Endodermal cell (in vitro differentiated cells): ENCODE data around the gene PGBD5. TPM values are rescaled to one million over a fixed set of nuclear protein-coding genes. Genes with fewer than 3 reads are reported as not detected.

Experiments used
- DNase-seq: peaks from one replicate; pipeline ENCODE4 v3.0.0-alpha.2; 2017
- H3K27ac ChIP-seq: 2 replicates; pipeline ENCODE4 v1.5.1; 2013; ENCODE audit warnings: mild to moderate bottlenecking, low read depth, low read length, moderate library complexity
- H3K27me3 ChIP-seq: 2 replicates; pipeline ENCODE4 v1.6.1; 2013; ENCODE audit warnings: mild to moderate bottlenecking, low read length, moderate library complexity; ENCODE audit not compliant: insufficient read depth, control insufficient read depth, poor library complexity, severe bottlenecking
- H3K36me3 ChIP-seq: 2 replicates; pipeline ENCODE4 v1.7.0; 2013; ENCODE audit warnings: mild to moderate bottlenecking, low read length, moderate library complexity; ENCODE audit not compliant: control insufficient read depth, insufficient read depth
- H3K4me1 ChIP-seq: one replicate; pipeline ENCODE4 v1.7.0; 2013; ENCODE audit warnings: low read length; ENCODE audit not compliant: control insufficient read depth, insufficient read depth
- H3K4me3 ChIP-seq: 2 replicates; pipeline ENCODE4 v1.5.1; 2013; ENCODE audit warnings: mild to moderate bottlenecking, low read length, moderate library complexity
- H3K9ac ChIP-seq: 2 replicates; pipeline ENCODE4 v1.6.1; 2013; ENCODE audit warnings: mild to moderate bottlenecking, low read length, moderate library complexity; ENCODE audit not compliant: poor library complexity, severe bottlenecking; ENCODE audit errors: extremely low read depth
- H3K9me3 ChIP-seq: 2 replicates; pipeline ENCODE4 v1.6.1; 2013; ENCODE audit warnings: mild to moderate bottlenecking, low read length, moderate library complexity; ENCODE audit not compliant: control insufficient read depth
- H3K27ac Mint-ChIP-seq: 2 replicates; pipeline ENCODE4 v1.8.0; 2020; ENCODE audit warnings: mixed read lengths
- H3K27me3 Mint-ChIP-seq: 2 replicates; pipeline ENCODE4 v1.8.0; 2021; ENCODE audit warnings: mild to moderate bottlenecking, mixed read lengths; ENCODE audit not compliant: insufficient read depth
- H3K36me3 Mint-ChIP-seq: 2 replicates; pipeline ENCODE4 v1.8.0; 2020; ENCODE audit warnings: low read depth, mixed read lengths
- H3K4me1 Mint-ChIP-seq: 2 replicates; pipeline ENCODE4 v1.8.0; 2020; ENCODE audit warnings: mixed read lengths
- H3K4me3 Mint-ChIP-seq: 2 replicates; pipeline ENCODE4 v1.8.0; 2020; ENCODE audit warnings: mild to moderate bottlenecking, moderate library complexity, mixed read lengths
- H3K9me3 Mint-ChIP-seq: 2 replicates; pipeline ENCODE4 v1.8.0; 2020; ENCODE audit warnings: mild to moderate bottlenecking, mixed read lengths
- CTCF ChIP-seq: fragments of 200-600 bp; sonication (generic); conservative IDR thresholded peaks from 2 replicates; pipeline ENCODE4 v1.5.0; 2021; ENCODE audit warnings: antibody characterized with exemption, mild to moderate bottlenecking
- WGBS, 2 experiments: methylation state at CpG; one replicate each; pipeline versions ENCODE4 v1.1.5 to v1.1.7; 2013; ENCODE audit warnings: missing lambda C conversion rate in 2 of 2, mixed read lengths in 1 of 2; ENCODE audit not compliant: insufficient coverage in 1 of 2, insufficient read length in 1 of 2; 5-methylcytosine and 5-hydroxymethylcytosine counted together
- total RNA-seq, 2 donors: library from RNA; stranded (reverse); fragmentation: NEBNext Ultra II Directional in 1 of 2; extraction: Animal tissue kit (Norgen Biotek cat#: 25700) in 1 of 2; gene quantifications; 2 replicates in 1 of 2; 3 replicates in 1 of 2; pipeline ENCODE4 v1.2.1, GENCODE V29; 2021

The PGBD5 gene
- total RNA-seq, 2 donors from 2014 or later: 1.3 to 4.6 TPM

- Histone ChIP-seq H3K4me3 (no peak overlapping the region), H3K27ac (no peak overlapping the region), H3K4me1 (peaks cover 2% of the 10 kb centered on the region), H3K27me3 (no peaks in the 10 kb centered on the region), H3K9ac (no peak overlapping the region), H3K36me3 (no peaks in the 10 kb centered on the region), H3K9me3 (peaks cover 9% of the 10 kb centered on the region)
- Mint-ChIP-seq H3K9me3 (peaks cover 12% of the 10 kb centered on the region), H3K27me3 (no peaks in the 10 kb centered on the region), H3K27ac (no peak overlapping the region), H3K36me3 (peaks cover 7% of the 10 kb centered on the region), H3K4me3 (no peak overlapping the region), H3K4me1 (peaks cover 22% of the 10 kb centered on the region)
- no peak for TF ChIP-seq CTCF
- WGBS, 2 experiments: 89 to 100% methylated on average over 3 of the region's 3 CpGs
- no peak for DNase-seq
Measured at GRCh38 chr1:230379462-230379861, 46.7 kb downstream of the PGBD5 start.

- no peak overlapping the region for H3K4me3 ChIP-seq
- H3K27ac Mint-ChIP-seq: no peak overlapping the region
- H3K36me3 Mint-ChIP-seq: peaks cover 7% of the 10 kb centered on the region
- peaks cover 30% of the 10 kb centered on the region for H3K4me1 Mint-ChIP-seq
- peaks cover 12% of the 10 kb centered on the region for H3K9me3 Mint-ChIP-seq
- DNase-seq: no peak
- H3K27me3 ChIP-seq: no peaks in the 10 kb centered on the region
- 85 to 86% methylated on average over 2 of the region's 2 CpGs for WGBS, 2 experiments
- H3K36me3 ChIP-seq: no peaks in the 10 kb centered on the region
- H3K4me3 Mint-ChIP-seq: no peak overlapping the region
- H3K27me3 Mint-ChIP-seq: no peaks in the 10 kb centered on the region
- no peak overlapping the region for H3K9ac ChIP-seq
- peaks cover 11% of the 10 kb centered on the region for H3K4me1 ChIP-seq
- no peak for TF ChIP-seq CTCF
- H3K27ac ChIP-seq: no peak overlapping the region
- peaks cover 9% of the 10 kb centered on the region for H3K9me3 ChIP-seq
Measured at GRCh38 chr1:230377851-230378250, 48.3 kb downstream of the PGBD5 start.

GRCh38 chr1:230377324-230377723, 48.8 kb downstream of the PGBD5 start:
- TF ChIP-seq CTCF: no peak
- Histone ChIP-seq H3K9me3 (peaks cover 9% of the 10 kb centered on the region), H3K4me1 (peaks cover 14% of the 10 kb centered on the region), H3K4me3 (no peak overlapping the region), H3K27me3 (no peaks in the 10 kb centered on the region), H3K9ac (no peak overlapping the region), H3K27ac (no peak overlapping the region), H3K36me3 (no peaks in the 10 kb centered on the region)
- peaks cover 1% of the 10 kb centered on the region for H3K27me3 Mint-ChIP-seq
- peaks cover 12% of the 10 kb centered on the region for H3K9me3 Mint-ChIP-seq
- H3K27ac Mint-ChIP-seq: no peak overlapping the region
- no peak for DNase-seq
- WGBS, 2 experiments: 80 to 100% methylated on average over 4 to 8 of the region's 8 CpGs
- H3K4me3 Mint-ChIP-seq: no peak overlapping the region
- H3K36me3 Mint-ChIP-seq: peaks cover 7% of the 10 kb centered on the region
- peaks cover 36% of the 10 kb centered on the region for H3K4me1 Mint-ChIP-seq
